ENCODE measurements around the gene NME7. TPM values are rescaled to one million over a fixed set of nuclear protein-coding genes. Genes with fewer than 3 reads are reported as not detected.

The NME7 gene
- total RNA-seq, 1 experiment from 2014 or later = 13.2 TPM

- no peak overlapping the region for H2AK5ac ChIP-seq (ENCODE audit: insufficient read length, low read length)
- no peak overlapping the region for H2BK15ac ChIP-seq (ENCODE audit: low read depth, low read length)
- H3K27ac ChIP-seq (ENCODE audit: insufficient read length, low read depth, low read length) = no peak overlapping the region
- H3K23me2 ChIP-seq (ENCODE audit: insufficient read length, low read depth, low read length, poor library complexity, severe bottlenecking) = no peaks in the 10 kb centered on the region
- Mint-ChIP-seq H3K4me3 (no peak overlapping the region), H3K27ac (no peak overlapping the region; a peak in 1 of 7 replicates), H3K4me1 (peaks cover 15 to 27% of the 10 kb centered on the region in 2 experiments), H3K9me3 (no peaks in the 10 kb centered on the region; a peak in 1 of 5 replicates), H3K36me3 (ENCODE audit: insufficient read depth in 1 of 3, low read depth in 3 of 3) (no peaks in the 10 kb centered on the region; a peak in 5 of 7 replicates), H3K27me3 (ENCODE audit: low read depth) (no peaks in the 10 kb centered on the region)
- no peaks in the 10 kb centered on the region for H4K20me1 ChIP-seq (ENCODE audit: control insufficient read depth, insufficient read depth, insufficient read length)
- H3K9ac ChIP-seq (ENCODE audit: extremely low read depth, insufficient read length, low read length) = no peak overlapping the region
- H3K79me2 ChIP-seq (ENCODE audit: insufficient read depth, low read length) = no peaks in the 10 kb centered on the region
- no peak overlapping the region for H2BK12ac ChIP-seq (ENCODE audit: insufficient read length, low read depth, low read length)
- no peaks in the 10 kb centered on the region for H3K27me3 ChIP-seq (ENCODE audit: insufficient read depth, low read length)
- H3K79me1 ChIP-seq (ENCODE audit: insufficient read depth, low read depth, low read length, poor library complexity, severe bottlenecking) = no peaks in the 10 kb centered on the region
- H3K14ac ChIP-seq (ENCODE audit: insufficient read depth, low read length) = no peak overlapping the region
- no peak overlapping the region for H2BK20ac ChIP-seq (ENCODE audit: low read depth, low read length, poor library complexity, severe bottlenecking)
- WGBS (ENCODE audit: extremely low coverage, insufficient read length, low lambda C conversion rate) = no CpG with 5 or more reads among the region's 2 CpGs
- H3K56ac ChIP-seq (ENCODE audit: insufficient read length, low read depth, low read length) = no peak overlapping the region
- H2BK120ac ChIP-seq (ENCODE audit: low read depth, low read length, poor library complexity, severe bottlenecking) = no peak overlapping the region
- no peak overlapping the region for H3K23ac ChIP-seq (ENCODE audit: insufficient read length, low read depth, low read length)
- H3K4me2 ChIP-seq (ENCODE audit: insufficient read depth, insufficient read length, low read length) = no peak overlapping the region
- no peak for TF ChIP-seq CTCF (conservative IDR thresholded peaks at IDR 0.05)
- no peak for DNase-seq
- H4K5ac ChIP-seq (ENCODE audit: insufficient read length, low read depth, low read length) = no peak overlapping the region
- no peak overlapping the region for H2AFZ ChIP-seq (ENCODE audit: low read length)
- H3K4ac ChIP-seq (ENCODE audit: low read depth, low read length) = no peak overlapping the region
- no peak overlapping the region for H2BK5ac ChIP-seq (ENCODE audit: insufficient read length, low read length)
- no peak overlapping the region for H4K91ac ChIP-seq (ENCODE audit: insufficient read length, low read depth, low read length)
- no peaks in the 10 kb centered on the region for H3K9me3 ChIP-seq (ENCODE audit: control insufficient read depth, low read depth, low read length)
- H3K18ac ChIP-seq (ENCODE audit: insufficient read length, low read depth, low read length) = no peak overlapping the region
- H3T11ph ChIP-seq (ENCODE audit: low read length) = no peak overlapping the region
- peaks cover 4% of the 10 kb centered on the region; the same call in 1 of the 2 replicates for H3K4me1 ChIP-seq (ENCODE audit: insufficient read depth, low read length)
- H4K8ac ChIP-seq (replicated peaks; ENCODE audit: insufficient read length, low read depth, low read length) = no peak overlapping the region
Measured at GRCh38 chr1:169305948-169306347, 61.6 kb downstream of the NME7 start.

Data from H9 (cell line).